IPS-18a (cell line): ENCODE measurements around the gene CARD8.

Source experiments
- H3K27ac ChIP-seq: one replicate; pipeline ENCODE4 v1.5.1; 2013; ENCODE audit warnings: low read length
- H3K27me3 ChIP-seq: one replicate; pipeline ENCODE4 v1.6.1; 2013; ENCODE audit warnings: mild to moderate bottlenecking, low read length; ENCODE audit not compliant: control insufficient read depth, insufficient read depth
- H3K36me3 ChIP-seq: one replicate; pipeline ENCODE4 v1.6.1; 2013; ENCODE audit warnings: low read depth, low read length; ENCODE audit not compliant: control insufficient read depth
- H3K4me1 ChIP-seq: one replicate; pipeline ENCODE4 v1.6.1; 2013; ENCODE audit warnings: low read depth, low read length; ENCODE audit not compliant: control insufficient read depth
- H3K4me3 ChIP-seq: one replicate; pipeline ENCODE4 v1.5.1; 2013; ENCODE audit warnings: low read length
- H3K9ac ChIP-seq: one replicate; pipeline ENCODE4 v1.6.1; 2013; ENCODE audit warnings: mild to moderate bottlenecking, low read length, moderate library complexity
- H3K9me3 ChIP-seq: one replicate; pipeline ENCODE4 v1.6.1; 2013; ENCODE audit warnings: low read depth, low read length; ENCODE audit not compliant: control insufficient read depth

Gene CARD8

GRCh38 chr19:48186015-48186414 is 69.7 kb downstream of the CARD8 start:
- Histone ChIP-seq H3K4me1 (peaks cover 3% of the 10 kb centered on the region), H3K9me3 (peaks cover 8% of the 10 kb centered on the region), H3K27me3 (no peaks in the 10 kb centered on the region), H3K4me3 (no peak overlapping the region), H3K27ac (no peak overlapping the region), H3K36me3 (peaks cover 4% of the 10 kb centered on the region), H3K9ac (no peak overlapping the region)

- peaks cover 9% of the 10 kb centered on the region for H3K9me3 ChIP-seq
- H3K27ac ChIP-seq, result no peak overlapping the region
- peaks cover 4% of the 10 kb centered on the region for H3K36me3 ChIP-seq
- H3K9ac ChIP-seq, result no peak overlapping the region
- no peak overlapping the region for H3K4me3 ChIP-seq
- H3K4me1 ChIP-seq, result no peaks in the 10 kb centered on the region
- H3K27me3 ChIP-seq, result no peaks in the 10 kb centered on the region
Observed at GRCh38 chr19:48183356-48183755, 72.4 kb downstream of the CARD8 start.

GRCh38 chr19:48182434-48182833 is 73.3 kb downstream of the CARD8 start:
- Histone ChIP-seq H3K4me3 (no peak overlapping the region), H3K9me3 (peaks cover 9% of the 10 kb centered on the region), H3K4me1 (no peaks in the 10 kb centered on the region), H3K36me3 (peaks cover 4% of the 10 kb centered on the region), H3K9ac (no peak overlapping the region), H3K27me3 (no peaks in the 10 kb centered on the region), H3K27ac (no peak overlapping the region)

GRCh38 chr19:48181505-48181904 is 74.2 kb downstream of the CARD8 start:
- no peak overlapping the region for H3K9ac ChIP-seq
- peaks cover 4% of the 10 kb centered on the region for H3K36me3 ChIP-seq
- no peaks in the 10 kb centered on the region for H3K4me1 ChIP-seq
- H3K9me3 ChIP-seq, result peaks cover 9% of the 10 kb centered on the region
- H3K27ac ChIP-seq, result no peak overlapping the region
- no peak overlapping the region for H3K4me3 ChIP-seq
- H3K27me3 ChIP-seq, result no peaks in the 10 kb centered on the region

- Histone ChIP-seq H3K27me3 (no peaks in the 10 kb centered on the region), H3K27ac (no peak overlapping the region), H3K9ac (no peak overlapping the region), H3K4me1 (no peaks in the 10 kb centered on the region), H3K4me3 (no peak overlapping the region), H3K36me3 (peaks cover 13% of the 10 kb centered on the region), H3K9me3 (peaks cover 3% of the 10 kb centered on the region)
Observed at GRCh38 chr19:48176226-48176625, 79.5 kb downstream of the CARD8 start.

GRCh38 chr19:48175578-48175977 is 80.1 kb downstream of the CARD8 start:
- Histone ChIP-seq H3K9ac (no peak overlapping the region), H3K27ac (no peak overlapping the region)

GRCh38 chr19:48174445-48175030 is 81.2 kb downstream of the CARD8 start:
- Histone ChIP-seq H3K27ac (no peak overlapping the region), H3K4me1 (no peaks in the 10 kb centered on the region), H3K4me3 (no peak overlapping the region), H3K9me3 (no peaks in the 10 kb centered on the region), H3K36me3 (peaks cover 12% of the 10 kb centered on the region), H3K27me3 (no peaks in the 10 kb centered on the region), H3K9ac (no peak overlapping the region)

More at GRCh38 chr19:48175578-48175977, 80.1 kb downstream of the CARD8 start:
- Histone ChIP-seq H3K9me3 (no peaks in the 10 kb centered on the region), H3K27me3 (no peaks in the 10 kb centered on the region), H3K4me3 (no peak overlapping the region), H3K36me3 (peaks cover 12% of the 10 kb centered on the region), H3K4me1 (no peaks in the 10 kb centered on the region)

- peak overlapping the region; percentile 84 for H3K4me3 ChIP-seq
- no peaks in the 10 kb centered on the region for H3K27me3 ChIP-seq
Observed at GRCh38 chr19:48171710-48172109, 84.0 kb downstream of the CARD8 start.

GRCh38 chr19:48170817-48171347 is 84.8 kb downstream of the CARD8 start:
- H3K4me3 ChIP-seq, result peak overlapping the region; percentile 84
- H3K9me3 ChIP-seq, result no peaks in the 10 kb centered on the region
- peaks cover 3% of the 10 kb centered on the region for H3K4me1 ChIP-seq
- peak overlapping the region; percentile 90 for H3K9ac ChIP-seq
- peak overlapping the region; percentile 28 for H3K27ac ChIP-seq
- peaks cover 12% of the 10 kb centered on the region for H3K36me3 ChIP-seq
- H3K27me3 ChIP-seq, result no peaks in the 10 kb centered on the region

More at GRCh38 chr19:48171710-48172109, 84.0 kb downstream of the CARD8 start:
- Histone ChIP-seq H3K4me1 (peaks cover 3% of the 10 kb centered on the region), H3K9ac (no peak overlapping the region), H3K9me3 (no peaks in the 10 kb centered on the region), H3K36me3 (peaks cover 12% of the 10 kb centered on the region), H3K27ac (no peak overlapping the region)

- Histone ChIP-seq H3K27ac (peak within 1 kb of the TSS; percentile 86), H3K4me3 (peak within 1 kb of the TSS; percentile 84), H3K9ac (peak within 1 kb of the TSS; percentile 90), H3K4me1 (peaks cover 3% of the 10 kb centered on the region), H3K36me3 (peaks cover 15% of the 10 kb centered on the region), H3K9me3 (no peaks in the 10 kb centered on the region), H3K27me3 (no peaks in the 10 kb centered on the region)
Observed at GRCh38 chr19:48169939-48170803, 85.5 kb downstream of the CARD8 start, which contains the start of the genes LIG1 and ZSWIM9. Gene LIG1, minus strand, starts transcription at chr19:48170344. Its CDS starts 4,778 bp downstream, at chr19:48165566. Gene ZSWIM9, plus strand, starts transcription at chr19:48170680. Its CDS starts 1,123 bp downstream, at chr19:48171803.

GRCh38 chr19:48169578-48169938 is 86.2 kb downstream of the CARD8 start:
- Histone ChIP-seq H3K36me3 (peaks cover 19% of the 10 kb centered on the region), H3K9ac (peak overlapping the region; percentile 90), H3K4me1 (peaks cover 3% of the 10 kb centered on the region), H3K9me3 (no peaks in the 10 kb centered on the region), H3K4me3 (peak overlapping the region; percentile 84), H3K27ac (no peak overlapping the region), H3K27me3 (no peaks in the 10 kb centered on the region)
